HG03378 (cell line): ENCODE data around the gene TENM4.
"Not testable (repeated sequence)": the region's sequence is repeated elsewhere in the genome, so short reads cannot be mapped to it uniquely, and the experiment has no call there.

Experiments used
- ATAC-seq: cut with Tn5 transposase; IDR thresholded peaks from one replicate; pipeline ENCODE4 v1.9.1; 2021; ENCODE audit warnings: mild to moderate bottlenecking, moderate library complexity; ENCODE audit not compliant: unreplicated experiment

TENM4 gene

DNA sequence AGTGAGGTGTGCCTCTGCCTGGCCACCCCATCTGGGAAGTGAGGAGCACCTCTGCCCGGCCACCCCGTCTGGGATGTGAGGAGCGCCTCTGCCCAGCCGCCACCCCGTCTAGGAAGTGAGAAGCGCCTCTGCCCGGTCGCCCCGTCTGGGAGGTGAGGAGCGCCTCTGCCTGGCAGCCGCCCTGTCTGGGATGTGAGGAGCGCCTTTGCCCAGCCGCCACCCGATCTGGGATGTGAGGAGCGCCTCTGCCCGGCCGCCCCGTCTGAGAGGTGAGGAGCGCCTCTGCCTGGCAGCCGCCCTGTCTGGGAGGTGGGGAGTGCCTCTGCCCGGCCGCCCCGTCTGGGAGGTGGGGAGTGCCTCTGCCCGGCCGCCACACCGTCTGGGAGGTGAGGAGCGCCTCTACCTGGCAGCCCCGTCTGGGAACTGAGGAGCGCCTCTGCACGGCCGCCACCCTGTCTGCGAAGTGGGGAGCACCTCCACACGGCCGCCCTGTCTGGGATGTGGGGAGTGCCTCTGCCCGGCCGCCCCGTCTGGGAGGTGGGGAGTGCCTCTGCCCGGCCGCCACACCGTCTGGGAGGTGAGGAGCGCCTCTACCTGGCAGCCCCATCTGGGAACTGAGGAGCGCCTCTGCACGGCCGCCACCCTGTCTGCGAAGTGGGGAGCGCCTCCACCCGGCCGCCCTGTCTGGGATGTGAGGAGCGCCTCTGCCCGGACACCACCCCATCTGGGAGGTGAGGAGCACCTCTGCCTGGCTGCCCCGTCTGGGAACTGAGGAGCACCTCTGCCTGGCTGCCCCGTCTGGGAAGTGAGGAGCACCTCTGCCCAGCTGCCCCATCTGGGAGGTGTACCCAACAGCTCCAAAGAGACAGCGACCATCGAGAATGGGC, 561.5 kb downstream of the TENM4 start:
- not testable (repeated sequence) for ATAC-seq

- ATAC-seq: no peak
Measured at GRCh38 chr11:78878631-78879030, 562.2 kb downstream of the TENM4 start.

DNA sequence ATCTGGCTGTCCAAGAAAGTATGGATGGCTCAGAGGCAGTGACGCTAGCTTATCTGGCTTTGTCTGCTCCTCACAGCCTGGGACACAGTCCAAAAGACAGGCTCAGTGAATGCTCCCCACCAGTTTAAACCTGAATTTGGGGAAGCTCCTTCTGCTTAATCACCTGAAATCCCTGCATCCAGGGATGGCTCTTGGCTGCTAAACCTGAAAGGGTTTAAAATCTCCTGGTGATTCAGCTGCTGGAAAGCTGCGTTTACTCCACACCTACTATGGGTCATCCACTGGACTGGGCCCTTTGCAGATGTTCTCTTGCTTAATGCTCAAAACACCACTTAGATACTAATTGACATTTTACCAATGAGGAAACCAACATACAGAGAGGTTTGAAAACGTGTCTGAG, 564.2 kb downstream of the TENM4 start:
- no peak for ATAC-seq

DNA sequence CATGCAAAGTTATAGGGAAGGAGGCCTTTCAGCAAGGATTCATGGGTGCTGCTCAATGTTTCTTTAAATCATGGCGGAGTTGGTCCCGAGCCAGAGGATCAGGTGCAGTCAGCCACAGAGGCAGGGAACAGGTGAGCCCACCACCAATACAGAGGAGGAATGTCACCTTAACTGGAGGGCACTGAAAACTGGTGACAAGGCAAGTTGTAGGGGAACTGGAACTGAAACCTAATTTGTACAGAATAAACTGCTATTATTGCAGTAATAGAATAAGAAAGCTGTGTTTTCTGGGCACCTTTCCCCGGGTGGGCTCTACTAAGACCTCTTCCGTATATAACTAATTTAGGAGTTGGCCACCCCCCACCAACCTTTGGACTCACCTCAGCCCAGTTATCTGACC, 570.2 kb downstream of the TENM4 start:
- ATAC-seq: no peak

- no peak for ATAC-seq
Measured at GRCh38 chr11:78869293-78869692, 571.5 kb downstream of the TENM4 start.

DNA sequence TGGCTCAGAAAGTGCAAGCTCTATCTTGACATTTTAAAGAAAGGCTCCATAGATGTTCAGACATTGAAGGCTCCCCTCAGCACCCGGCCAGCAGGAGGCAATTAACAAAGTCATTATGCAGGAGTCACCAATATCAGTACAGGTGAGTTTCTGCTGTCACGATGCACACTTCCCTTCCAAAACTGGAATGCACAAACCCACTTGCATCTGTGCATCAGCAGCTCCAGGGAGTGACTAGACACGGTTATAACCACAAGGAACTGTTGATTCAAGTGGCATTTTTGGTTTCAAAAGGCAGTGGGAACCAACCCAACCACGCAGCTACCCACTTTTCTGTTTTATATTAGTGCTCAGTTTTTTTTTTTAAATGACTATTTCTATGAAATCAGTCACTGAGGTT, 572.3 kb downstream of the TENM4 start:
- no peak for ATAC-seq

DNA sequence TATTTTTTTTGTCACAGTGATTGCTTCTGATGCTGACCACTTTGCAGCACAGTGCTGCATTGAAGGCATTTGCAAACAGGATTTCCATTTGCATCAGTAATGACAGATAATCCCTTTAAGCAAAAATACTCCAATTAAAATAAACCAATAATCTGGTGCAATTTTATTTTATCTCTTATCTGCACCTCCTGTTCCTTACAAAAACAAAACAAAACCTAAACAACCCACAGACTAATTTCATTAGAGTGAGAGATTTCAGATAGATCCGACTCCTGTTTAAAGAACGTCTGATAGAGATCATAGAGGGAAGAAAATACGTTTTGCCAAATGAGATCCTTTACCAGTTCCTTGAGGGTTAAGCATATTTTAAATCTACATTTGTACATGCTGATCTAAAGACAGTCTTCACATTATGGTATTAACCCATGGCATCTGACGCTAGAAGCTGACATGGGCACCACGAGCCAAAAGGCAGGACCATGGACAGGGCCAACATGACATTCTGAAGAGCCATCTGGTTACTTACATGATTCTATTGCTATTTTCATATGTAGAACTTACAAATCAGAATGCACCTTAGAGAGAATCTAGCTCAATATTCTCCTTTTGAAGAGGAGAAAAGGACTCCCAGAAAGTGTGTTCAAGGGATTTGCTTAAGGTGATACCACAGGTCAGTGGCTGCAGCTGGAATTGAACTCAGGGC, 580.0 kb downstream of the TENM4 start:
- no peak for ATAC-seq

DNA sequence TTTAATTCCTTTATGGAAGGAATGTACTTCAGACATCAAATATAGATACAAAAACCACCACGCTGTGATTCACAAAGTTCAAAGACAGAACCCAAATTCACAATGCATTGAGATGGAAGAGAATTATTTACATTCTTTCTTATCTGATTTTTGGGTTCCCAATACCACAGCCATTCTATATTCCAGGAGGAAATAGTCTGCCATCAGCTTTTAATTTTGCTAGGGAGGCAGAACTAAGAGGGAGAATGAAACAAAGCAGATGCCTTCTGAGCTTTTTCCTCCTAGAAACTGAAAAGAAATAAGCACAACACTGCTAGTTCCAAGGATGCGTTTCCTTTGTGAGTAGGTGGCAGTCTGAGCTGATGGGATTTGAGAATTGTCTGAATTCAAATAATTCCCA, 583.1 kb downstream of the TENM4 start:
- no peak for ATAC-seq

- ATAC-seq: no peak
Measured at GRCh38 chr11:78856211-78856610, 584.6 kb downstream of the TENM4 start.

GRCh38 chr11:78855116-78855515, 585.7 kb downstream of the TENM4 start:
- no peak for ATAC-seq

- ATAC-seq: no peak
Measured at GRCh38 chr11:78853521-78853920, 587.3 kb downstream of the TENM4 start.

GRCh38 chr11:78851878-78852586, 588.8 kb downstream of the TENM4 start:
- ATAC-seq: no peak

DNA sequence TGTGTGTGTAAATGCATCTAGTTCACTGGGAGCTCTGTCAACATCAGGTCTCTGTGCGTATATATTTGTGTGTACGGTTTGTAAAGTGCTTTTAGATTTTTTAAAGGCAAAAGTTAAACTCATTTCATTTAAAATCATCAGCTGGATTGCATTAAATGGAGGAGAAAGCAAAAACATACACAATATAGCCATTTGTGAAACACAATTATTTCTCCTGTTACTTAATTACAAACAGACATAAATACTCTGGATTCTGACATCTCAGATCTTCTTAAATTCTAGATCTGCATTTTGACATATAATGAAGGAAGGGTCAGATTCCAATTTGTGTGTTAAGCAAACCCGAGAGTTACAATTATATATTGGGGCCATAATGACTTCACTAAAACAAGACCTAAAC, 590.8 kb downstream of the TENM4 start:
- no peak for ATAC-seq

DNA sequence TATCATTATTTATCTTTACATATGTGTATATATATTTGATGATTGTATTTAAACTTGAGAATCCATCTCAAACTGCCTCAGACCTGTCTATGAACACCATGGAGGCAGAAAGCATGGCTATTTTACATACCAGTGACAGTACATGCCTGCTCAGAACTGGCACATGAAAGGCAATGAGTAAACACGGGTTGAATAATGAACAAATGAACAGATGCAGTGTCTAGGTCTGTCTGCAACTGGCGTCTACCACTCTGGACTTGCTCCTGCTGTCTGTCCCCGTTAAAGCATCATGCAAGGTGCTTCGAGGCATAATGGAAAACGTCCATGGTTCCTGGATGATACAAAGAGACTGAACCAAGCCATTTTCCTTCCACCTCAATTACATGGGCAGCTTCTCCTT, 594.6 kb downstream of the TENM4 start:
- no peak for ATAC-seq

DNA sequence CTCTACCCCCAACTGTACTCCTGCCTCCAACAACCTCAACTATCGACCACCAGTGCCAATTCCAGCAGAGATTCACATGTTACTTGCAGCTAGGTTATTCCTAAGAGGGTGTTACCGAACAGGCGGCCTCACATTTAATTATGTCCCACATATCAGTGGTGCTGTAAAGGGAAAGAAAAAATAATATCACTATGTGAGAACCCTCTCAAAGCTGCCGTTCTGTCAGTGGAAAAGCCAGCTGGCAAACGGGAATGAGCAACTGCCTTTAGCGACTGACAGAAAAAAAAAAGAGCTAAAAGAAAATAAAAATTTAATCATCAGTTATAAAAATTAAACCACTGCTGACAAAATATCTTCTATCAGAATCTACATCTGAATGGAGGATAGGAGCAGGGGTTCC, 595.3 kb downstream of the TENM4 start:
- ATAC-seq: no peak

- no peak for ATAC-seq
Measured at GRCh38 chr11:78841456-78842060, 599.3 kb downstream of the TENM4 start.

GRCh38 chr11:78840623-78841022, 600.2 kb downstream of the TENM4 start:
- no peak for ATAC-seq

- no peak for ATAC-seq
Measured at GRCh38 chr11:78840200-78840599, 600.6 kb downstream of the TENM4 start.

GRCh38 chr11:78838417-78838816, 602.4 kb downstream of the TENM4 start:
- no peak for ATAC-seq

GRCh38 chr11:78835646-78836045, 605.2 kb downstream of the TENM4 start:
- no peak for ATAC-seq

DNA sequence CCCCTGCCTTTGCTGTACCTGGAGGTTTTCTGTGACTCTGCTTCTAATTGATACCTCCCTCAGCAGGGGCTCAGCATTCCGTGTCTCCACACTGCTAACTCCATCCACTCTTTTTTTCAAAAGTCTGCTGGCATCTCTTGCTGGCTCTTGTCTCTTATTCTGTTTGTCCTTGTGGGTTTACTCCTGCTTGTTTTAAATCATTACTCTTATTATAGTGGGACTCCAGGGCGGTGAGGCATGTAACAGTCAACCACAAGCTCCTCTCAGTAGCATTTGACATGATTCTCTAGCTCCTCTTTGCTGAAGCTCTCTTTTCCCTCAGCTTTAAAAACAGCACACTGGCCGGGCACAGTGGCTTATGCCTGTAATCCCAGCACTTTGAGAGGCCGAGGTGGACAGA, 605.9 kb downstream of the TENM4 start:
- ATAC-seq: no peak
